Endothelial cell of umbilical vein (primary cell): ENCODE data around the gene EEA1. TPM values are rescaled to one million over a fixed set of nuclear protein-coding genes. Genes with fewer than 3 reads are reported as not detected.

ENCODE experiments used
- BruUV-seq: library from RNA; stranded (reverse); fragments of 400-500 nt; replicated peaks from 2 replicates; lab custom pipeline; 2021; lab: Mats Ljungman, UMichigan
- CTCF ChIA-PET: fragments of 300-600, 350-600 bp; sonication (Branson Sonifier 250); formaldehyde crosslinking; loops from one replicate; lab custom pipeline; 2021; ENCODE audit warnings: antibody characterized with exemption, inconsistent platforms; lab: Charles Lee
- POLR2A ChIA-PET: fragments of 300-600, 350-600 bp; sonication (Branson Sonifier 250); formaldehyde crosslinking; loops from one replicate; lab custom pipeline; 2021; ENCODE audit warnings: antibody characterized with exemption, inconsistent platforms; lab: Charles Lee
- DNase-seq: peaks from one replicate; pipeline ENCODE4 v3.0.0-alpha.2; 2011; ENCODE audit warnings: low read depth, low spot score
- FAIRE-seq: peaks from 2 replicates; lab custom pipeline; 2011; peaks lifted over from hg19 to GRCh38; lab: Jason Lieb, UNC
- H2AFZ ChIP-seq: 2 replicates; pipeline ENCODE4 v1.6.0; 2012; ENCODE audit warnings: low read depth, low read length, control low read depth, inconsistent platforms
- H3K27ac ChIP-seq: 2 replicates; pipeline ENCODE4 v1.5.1; 2011; ENCODE audit warnings: low read depth, mild to moderate bottlenecking, control low read depth, low read length, moderate library complexity; ENCODE audit not compliant: insufficient read depth
- H3K27me3 ChIP-seq, 2 experiments: 2 replicates each; pipeline versions ENCODE4 v1.6.0 to v1.6.1; 2011; ENCODE audit warnings: low read length in 2 of 2, mixed read lengths in 1 of 2; ENCODE audit not compliant: control insufficient read depth in 2 of 2, insufficient read depth in 2 of 2
- H3K36me3 ChIP-seq, 2 experiments: 2 replicates in 1 of 2; 3 replicates in 1 of 2; pipeline ENCODE4 v1.5.1; 2011; ENCODE audit warnings: low read length in 2 of 2, mild to moderate bottlenecking in 1 of 2, moderate library complexity in 1 of 2; ENCODE audit not compliant: control insufficient read depth in 2 of 2, insufficient read depth in 2 of 2; ENCODE audit errors: extremely low read depth in 1 of 2
- H3K4me1 ChIP-seq: 3 replicates; pipeline ENCODE4 v1.5.1; 2011; ENCODE audit warnings: mild to moderate bottlenecking, low read length; ENCODE audit not compliant: control insufficient read depth, insufficient read depth; ENCODE audit errors: extremely low read depth
- H3K4me2 ChIP-seq: 2 replicates; pipeline ENCODE4 v1.6.1; 2011; ENCODE audit warnings: low read length, control low read depth, mixed read lengths; ENCODE audit not compliant: insufficient read depth
- H3K4me3 ChIP-seq, 3 experiments: fragments of 200-600 bp in 1 of 3; sonication (generic), shearing (Covaris generic) in 1 of 3; replicated peaks in 1 of 3; 2 replicates each; pipeline ENCODE4 v1.5.1; 2011 to 2016; ENCODE audit warnings: control low read depth in 3 of 3, low read length in 3 of 3, mild to moderate bottlenecking in 2 of 3, inconsistent platforms in 1 of 3, low read depth in 1 of 3, moderate library complexity in 1 of 3; ENCODE audit not compliant: insufficient read depth in 1 of 3
- H3K79me2 ChIP-seq: 2 replicates; pipeline ENCODE4 v1.6.0; 2012; ENCODE audit warnings: low read length, inconsistent platforms; ENCODE audit not compliant: control insufficient read depth, insufficient read depth
- H3K9ac ChIP-seq: replicated peaks from 2 replicates; pipeline ENCODE3; 2011; ENCODE audit warnings: low read length, control low read depth; ENCODE audit not compliant: insufficient read depth; ENCODE audit errors: extremely low read depth
- H3K9me1 ChIP-seq: replicated peaks from 3 replicates; pipeline ENCODE4 v1.6.0; 2011; ENCODE audit warnings: mild to moderate bottlenecking, low read length; ENCODE audit not compliant: control insufficient read depth, insufficient read depth; ENCODE audit errors: extremely low read depth
- H3K9me3 ChIP-seq: replicated peaks from 2 replicates; pipeline ENCODE4 v1.5.1; 2012; ENCODE audit warnings: low read length, inconsistent platforms; ENCODE audit not compliant: control insufficient read depth, insufficient read depth
- H4K20me1 ChIP-seq: replicated peaks from 2 replicates; pipeline ENCODE3; 2011; ENCODE audit warnings: mild to moderate bottlenecking, low read length; ENCODE audit not compliant: control insufficient read depth, insufficient read depth; ENCODE audit errors: extremely low read depth
- CTCF ChIP-seq, 2 donors: IDR thresholded peaks; 1 replicate in 1 of 2; 2 replicates in 1 of 2; pipeline ENCODE4 v1.5.1; 2011; ENCODE audit warnings: low read length in 2 of 2, mild to moderate bottlenecking in 2 of 2, moderate library complexity in 2 of 2, control low read depth in 1 of 2, inconsistent platforms in 1 of 2, low read depth in 1 of 2; ENCODE audit not compliant: insufficient read depth in 1 of 2; ENCODE audit errors: extremely low read depth in 1 of 2
- EZH2 ChIP-seq: IDR thresholded peaks from 2 replicates; pipeline ENCODE4 v1.6.1; 2012; ENCODE audit warnings: borderline replicate concordance, low read depth, mild to moderate bottlenecking, moderate library complexity, low read length, inconsistent platforms; ENCODE audit not compliant: severe bottlenecking
- FOS ChIP-seq: IDR thresholded peaks from 2 replicates; pipeline ENCODE4 v1.6.1; 2011; ENCODE audit warnings: mild to moderate bottlenecking, low read length, moderate library complexity, borderline replicate concordance; ENCODE audit not compliant: insufficient read depth
- GATA2 ChIP-seq: IDR thresholded peaks from 2 replicates; pipeline ENCODE4 v1.7.0; 2011; ENCODE audit warnings: low read depth, mild to moderate bottlenecking, moderate library complexity, mixed read lengths, low read length; ENCODE audit not compliant: insufficient read length, insufficient read depth
- JUN ChIP-seq: IDR thresholded peaks from 2 replicates; pipeline ENCODE4 v1.6.1; 2011; ENCODE audit warnings: borderline replicate concordance, low read depth; ENCODE audit not compliant: insufficient read length, insufficient read depth
- MAX ChIP-seq: IDR thresholded peaks from 2 replicates; pipeline ENCODE4 v1.6.1; 2011; ENCODE audit not compliant: insufficient read depth, insufficient read length
- MYC ChIP-seq: IDR thresholded peaks from one replicate; pipeline ENCODE4 v1.6.1; 2011; ENCODE audit warnings: mild to moderate bottlenecking, low read depth, low read length
- POLR2A ChIP-seq: IDR thresholded peaks from 2 replicates; pipeline ENCODE4 v1.6.1; 2012; ENCODE audit warnings: low read depth, mild to moderate bottlenecking, control low read depth, low read length
- POLR2AphosphoS5 ChIP-seq: IDR thresholded peaks from 2 replicates; pipeline ENCODE4 v1.6.1; 2012; ENCODE audit warnings: low read depth, mild to moderate bottlenecking, control low read depth, low read length, moderate library complexity; ENCODE audit not compliant: insufficient read depth
- dilution Hi-C: fragments of 300-500 bp; cut with MboI; formaldehyde crosslinking; loops from one replicate; pipeline ENCODE4 v1.15.0; 2019; ENCODE audit warnings: low sequenced_read_pairs; ENCODE audit not compliant: extremely low pct_ligation_motif_present
- intact Hi-C: fragments of 100-400 bp; cut with micrococcal nuclease; formaldehyde crosslinking; loops from one replicate; pipeline ENCODE4 v1.10.0; 2022
- polyA plus RNA-seq, 4 experiments: library from polyadenylated mRNA; depleted of rRNA in 3 of 4; stranded (reverse) in 3 of 4; unstranded in 1 of 4; fragments of >200 nt; gene quantifications; 2 replicates each; pipeline versions ENCODE4 v1.2.1 to v1.2.3, GENCODE V29; 2011 to 2012; ENCODE audit warnings: missing spikeins in 1 of 4
- total RNA-seq: library from RNA; stranded (reverse); gene quantifications from 2 replicates; pipeline ENCODE4 v1.2.3, GENCODE V29; 2021

EEA1 gene
- total and polyA plus RNA-seq, 2 donors (not counting 3 experiments of a cell fraction or from before 2014, with no cell fraction given), result 2.6 to 38.8 TPM

GRCh38 chr12:92732716-92733115, 196.4 kb downstream of the EEA1 start:
- H3K9ac ChIP-seq, result no peak overlapping the region
- H3K27me3 ChIP-seq, result peaks cover 1 to 2% of the 10 kb centered on the region in 2 experiments
- no peaks in the 10 kb centered on the region for H3K79me2 ChIP-seq
- CTCF ChIA-PET, result no interaction called here
- H3K9me1 ChIP-seq, result no peaks in the 10 kb centered on the region
- H4K20me1 ChIP-seq, result no peaks in the 10 kb centered on the region
- no peaks in the 10 kb centered on the region for H3K9me3 ChIP-seq
- H3K36me3 ChIP-seq, result no peaks in the 10 kb centered on the region
- H3K4me1 ChIP-seq, result peaks cover 4% of the 10 kb centered on the region
- no peak overlapping the region for H3K4me2 ChIP-seq
- intact Hi-C loops, result no loop called here
- no peak for TF ChIP-seq MAX
- TF ChIP-seq FOS, result no peak
- no peak for TF ChIP-seq MYC
- TF ChIP-seq JUN, result no peak
- TF ChIP-seq GATA2, result no peak
- no peak for TF ChIP-seq CTCF (IDR thresholded peaks at IDR 0.05; ENCODE audit: extremely low read depth in 1 of 2, insufficient read depth in 1 of 2, low read depth in 1 of 2, low read length in 2 of 2)
- TF ChIP-seq POLR2A, result no peak
- TF ChIP-seq POLR2AphosphoS5, result no peak
- TF ChIP-seq EZH2, result no peak
- H3K27ac ChIP-seq, result no peak overlapping the region
- dilution Hi-C loops, result no loop called here
- H3K4me3 ChIP-seq, result no peak overlapping the region
- no TSS peak for BruUV-seq
- no peak for DNase-seq
- POLR2A ChIA-PET, result interaction anchor here (0.5 kb wide), 1 partner anchor 12 kb away, joined by 3 read pairs; no protein-coding TSS in a partner anchor
- FAIRE-seq, result no peak
- no peak overlapping the region for H2AFZ ChIP-seq
